Upper lobe of right lung (tissue), 1 donor: ENCODE measurements around the gene PTP4A1. TPM values are rescaled to one million over a fixed set of nuclear protein-coding genes. Genes with fewer than 3 reads are reported as not detected.

ENCODE experiments used
- ATAC-seq: fragments of 200-7000 bp; cut with Tn5 transposase; one replicate; pipeline ENCODE4 v1.9.1; 2020; ENCODE audit warnings: mild to moderate bottlenecking, moderate library complexity
- DNase-seq: peaks from one replicate; pipeline ENCODE4 v3.0.0-alpha.2; 2020
- H3K27ac ChIP-seq: fragments of 200-600 bp; one replicate; pipeline ENCODE4 v1.8.0; 2022
- H3K27me3 ChIP-seq: fragments of 200-600 bp; one replicate; pipeline ENCODE4 v1.8.0; 2022; ENCODE audit warnings: mild to moderate bottlenecking
- H3K36me3 ChIP-seq: fragments of 200-600 bp; one replicate; pipeline ENCODE4 v1.8.0; 2022
- H3K4me1 ChIP-seq: fragments of 200-600 bp; one replicate; pipeline ENCODE4 v1.8.0; 2022
- H3K4me3 ChIP-seq: fragments of 200-600 bp; one replicate; pipeline ENCODE4 v1.8.0; 2022; ENCODE audit warnings: mild to moderate bottlenecking
- H3K9me3 ChIP-seq: fragments of 200-600 bp; one replicate; pipeline ENCODE4 v1.8.0; 2022
- CTCF ChIP-seq: fragments of 200-600 bp; IDR thresholded peaks from one replicate; pipeline ENCODE4 v1.8.0; 2022; ENCODE audit warnings: antibody characterized with exemption
- intact Hi-C: fragments of 100-400 bp; cut with DNase I; formaldehyde crosslinking; loops from one replicate; pipeline ENCODE4 v1.11.0; 2022
- total RNA-seq: library from RNA; stranded (reverse); fragmentation: NEBNext Ultra II Directional; extraction: Animal tissue kit (Norgen Biotek cat#: 25700); gene quantifications from one replicate; pipeline ENCODE4 v1.2.1, GENCODE V29; 2021
- donor health status: DM: no; HTN: yes; CAD: no; lungs with severe emphysema.

The PTP4A1 gene
- total RNA-seq, 1 donor from 2014 or later, result 55.6 TPM

- no peak overlapping the region for H3K27ac ChIP-seq
- H3K4me3 ChIP-seq, result no peak overlapping the region
- intact Hi-C loops, result no loop called here
- H3K9me3 ChIP-seq, result no peaks in the 10 kb centered on the region
- H3K27me3 ChIP-seq, result no peaks in the 10 kb centered on the region
- H3K36me3 ChIP-seq, result no peaks in the 10 kb centered on the region
- TF ChIP-seq CTCF, result no peak
- DNase-seq, result no peak
- H3K4me1 ChIP-seq, result no peaks in the 10 kb centered on the region
- ATAC-seq, result no peak
Measured at GRCh38 chr6:63533952-63534351, 38.3 kb upstream of the PTP4A1 start.

GRCh38 chr6:63537201-63537958, 34.9 kb upstream of the PTP4A1 start:
- H3K4me3 ChIP-seq, result no peak overlapping the region
- no peaks in the 10 kb centered on the region for H3K4me1 ChIP-seq
- no peak for ATAC-seq
- H3K27me3 ChIP-seq, result no peaks in the 10 kb centered on the region
- H3K9me3 ChIP-seq, result no peaks in the 10 kb centered on the region
- DNase-seq, result no peak
- no peak for TF ChIP-seq CTCF
- H3K27ac ChIP-seq, result no peak overlapping the region
- intact Hi-C loops, result no loop called here
- no peaks in the 10 kb centered on the region for H3K36me3 ChIP-seq

- no peak for DNase-seq
Measured at GRCh38 chr6:63537959-63538300, 34.4 kb upstream of the PTP4A1 start.

GRCh38 chr6:63538550-63538949, 33.7 kb upstream of the PTP4A1 start:
- no peak for ATAC-seq
- Histone ChIP-seq H3K4me3 (no peak overlapping the region), H3K36me3 (no peaks in the 10 kb centered on the region), H3K27ac (no peak overlapping the region), H3K9me3 (no peaks in the 10 kb centered on the region), H3K4me1 (no peaks in the 10 kb centered on the region), H3K27me3 (no peaks in the 10 kb centered on the region)
- DNase-seq, result no peak
- intact Hi-C loops, result no loop called here
- no peak for TF ChIP-seq CTCF

More at GRCh38 chr6:63537959-63538300, 34.4 kb upstream of the PTP4A1 start:
- no peak for TF ChIP-seq CTCF
- no peak overlapping the region for H3K27ac ChIP-seq
- H3K27me3 ChIP-seq, result no peaks in the 10 kb centered on the region
- no peak for ATAC-seq
- H3K9me3 ChIP-seq, result no peaks in the 10 kb centered on the region
- no peaks in the 10 kb centered on the region for H3K4me1 ChIP-seq
- H3K36me3 ChIP-seq, result no peaks in the 10 kb centered on the region
- no peak overlapping the region for H3K4me3 ChIP-seq
- intact Hi-C loops, result no loop called here

- H3K27me3 ChIP-seq, result no peaks in the 10 kb centered on the region
- H3K9me3 ChIP-seq, result no peaks in the 10 kb centered on the region
- intact Hi-C loops, result no loop called here
- no peaks in the 10 kb centered on the region for H3K4me1 ChIP-seq
- H3K27ac ChIP-seq, result no peak overlapping the region
- H3K4me3 ChIP-seq, result no peak overlapping the region
- no peak for TF ChIP-seq CTCF
- H3K36me3 ChIP-seq, result no peaks in the 10 kb centered on the region
- DNase-seq, result no peak
- no peak for ATAC-seq
Measured at GRCh38 chr6:63543001-63543400, 29.3 kb upstream of the PTP4A1 start.

GRCh38 chr6:63543982-63544381, 28.3 kb upstream of the PTP4A1 start:
- Histone ChIP-seq H3K36me3 (no peaks in the 10 kb centered on the region), H3K4me3 (no peak overlapping the region), H3K9me3 (no peaks in the 10 kb centered on the region), H3K27me3 (no peaks in the 10 kb centered on the region), H3K4me1 (no peaks in the 10 kb centered on the region), H3K27ac (no peak overlapping the region)
- TF ChIP-seq CTCF, result no peak
- ATAC-seq (no peak), DNase-seq (no peak)
- intact Hi-C loops, result no loop called here
